Ectodermal cell (in vitro differentiated cells): ENCODE results near the gene TBC1D1.

Experiments
- H3K27ac ChIP-seq: 2 replicates; pipeline ENCODE4 v1.7.0; 2013; ENCODE audit warnings: mild to moderate bottlenecking, low read depth, low read length; ENCODE audit not compliant: insufficient read depth, poor library complexity, severe bottlenecking
- H3K27me3 ChIP-seq: 2 replicates; pipeline ENCODE4 v1.7.0; 2013; ENCODE audit warnings: mild to moderate bottlenecking, low read length; ENCODE audit not compliant: insufficient read depth, control insufficient read depth, poor library complexity, severe bottlenecking
- H3K36me3 ChIP-seq: one replicate; pipeline ENCODE4 v1.7.0; 2013; ENCODE audit warnings: low read length; ENCODE audit not compliant: control insufficient read depth, insufficient read depth
- H3K4me1 ChIP-seq: one replicate; pipeline ENCODE4 v1.7.0; 2013; ENCODE audit warnings: low read length; ENCODE audit not compliant: control insufficient read depth, insufficient read depth
- H3K4me3 ChIP-seq: 2 replicates; pipeline ENCODE4 v1.7.0; 2013; ENCODE audit warnings: low read depth, low read length, control low read depth; ENCODE audit not compliant: insufficient read depth
- H3K9me3 ChIP-seq: 2 replicates; pipeline ENCODE4 v1.7.0; 2013; ENCODE audit warnings: mild to moderate bottlenecking, low read length, moderate library complexity; ENCODE audit not compliant: control insufficient read depth
- WGBS, 2 experiments: methylation state at CpG; one replicate each; pipeline ENCODE4 v1.1.7; 2013; ENCODE audit warnings: missing lambda C conversion rate in 2 of 2; 5-methylcytosine and 5-hydroxymethylcytosine counted together

TBC1D1 gene

GRCh38 chr4:37938208-37938607, 47.3 kb downstream of the TBC1D1 start:
- Histone ChIP-seq H3K4me3 (no peak overlapping the region), H3K4me1 (no peaks in the 10 kb centered on the region), H3K36me3 (no peaks in the 10 kb centered on the region), H3K27me3 (no peaks in the 10 kb centered on the region), H3K27ac (no peak overlapping the region), H3K9me3 (no peaks in the 10 kb centered on the region)
- WGBS, 2 experiments = 100% methylated on average over 1 to 3 of the region's 3 CpGs

- H3K4me3 ChIP-seq = no peak overlapping the region
- H3K4me1 ChIP-seq = no peaks in the 10 kb centered on the region
- no peak overlapping the region for H3K27ac ChIP-seq
- no peaks in the 10 kb centered on the region for H3K36me3 ChIP-seq
- H3K27me3 ChIP-seq = no peaks in the 10 kb centered on the region
- WGBS, 2 experiments = 90 to 91% methylated on average over 8 to 10 of the region's 10 CpGs
- no peaks in the 10 kb centered on the region for H3K9me3 ChIP-seq
These were observed 55.8 kb downstream of the TBC1D1 start for GRCh38 chr4:37946503-37947179.

- no peaks in the 10 kb centered on the region for H3K36me3 ChIP-seq
- H3K9me3 ChIP-seq = no peaks in the 10 kb centered on the region
- 91 to 98% methylated on average over 4 of the region's 4 CpGs for WGBS, 2 experiments
- no peak overlapping the region for H3K27ac ChIP-seq
- no peaks in the 10 kb centered on the region for H3K27me3 ChIP-seq
- H3K4me1 ChIP-seq = no peaks in the 10 kb centered on the region
- H3K4me3 ChIP-seq = no peak overlapping the region
These were observed 57.7 kb downstream of the TBC1D1 start for GRCh38 chr4:37948542-37948941.

GRCh38 chr4:37949636-37950426, 58.9 kb downstream of the TBC1D1 start:
- no peaks in the 10 kb centered on the region for H3K36me3 ChIP-seq
- no peaks in the 10 kb centered on the region for H3K9me3 ChIP-seq
- no peaks in the 10 kb centered on the region for H3K4me1 ChIP-seq
- 90 to 93% methylated on average over 9 of the region's 9 CpGs for WGBS, 2 experiments
- H3K27ac ChIP-seq = no peak overlapping the region
- no peaks in the 10 kb centered on the region for H3K27me3 ChIP-seq
- no peak overlapping the region for H3K4me3 ChIP-seq

GRCh38 chr4:37951461-37952352, 60.8 kb downstream of the TBC1D1 start:
- Histone ChIP-seq H3K36me3 (no peaks in the 10 kb centered on the region), H3K4me1 (no peaks in the 10 kb centered on the region), H3K27ac (no peak overlapping the region), H3K27me3 (no peaks in the 10 kb centered on the region), H3K9me3 (no peaks in the 10 kb centered on the region), H3K4me3 (no peak overlapping the region)
- 88 to 90% methylated on average over 10 of the region's 10 CpGs for WGBS, 2 experiments

GRCh38 chr4:37953156-37953555, 62.3 kb downstream of the TBC1D1 start:
- Histone ChIP-seq H3K27me3 (no peaks in the 10 kb centered on the region), H3K4me1 (no peaks in the 10 kb centered on the region), H3K4me3 (no peak overlapping the region), H3K9me3 (no peaks in the 10 kb centered on the region), H3K27ac (no peak overlapping the region), H3K36me3 (no peaks in the 10 kb centered on the region)
- 78 to 81% methylated on average over 1 of the region's 1 CpG for WGBS, 2 experiments

- 82 to 90% methylated on average over 7 of the region's 7 CpGs for WGBS, 2 experiments
These were observed 62.9 kb downstream of the TBC1D1 start for GRCh38 chr4:37953620-37954293.

GRCh38 chr4:37956941-37957340, 66.1 kb downstream of the TBC1D1 start:
- 78 to 94% methylated on average over 3 to 4 of the region's 4 CpGs for WGBS, 2 experiments

More at GRCh38 chr4:37953620-37954293, 62.9 kb downstream of the TBC1D1 start:
- Histone ChIP-seq H3K27me3 (no peaks in the 10 kb centered on the region), H3K4me1 (no peaks in the 10 kb centered on the region), H3K4me3 (no peak overlapping the region), H3K9me3 (no peaks in the 10 kb centered on the region), H3K36me3 (no peaks in the 10 kb centered on the region), H3K27ac (no peak overlapping the region)

GRCh38 chr4:37958932-37959331, 68.0 kb downstream of the TBC1D1 start:
- Histone ChIP-seq H3K27me3 (no peaks in the 10 kb centered on the region), H3K4me1 (no peaks in the 10 kb centered on the region), H3K36me3 (no peaks in the 10 kb centered on the region), H3K9me3 (no peaks in the 10 kb centered on the region), H3K4me3 (no peak overlapping the region), H3K27ac (no peak overlapping the region)
- 75 to 87% methylated on average over 5 to 6 of the region's 6 CpGs for WGBS, 2 experiments

More at GRCh38 chr4:37956941-37957340, 66.1 kb downstream of the TBC1D1 start:
- Histone ChIP-seq H3K4me1 (no peaks in the 10 kb centered on the region), H3K27ac (no peak overlapping the region), H3K27me3 (no peaks in the 10 kb centered on the region), H3K36me3 (no peaks in the 10 kb centered on the region), H3K4me3 (no peak overlapping the region), H3K9me3 (no peaks in the 10 kb centered on the region)
